Measurements from ENCODE around the gene RAPSN.

- TF ChIP-seq MAFK (IDR thresholded peaks at IDR 0.05; ENCODE audit: low read depth, low read length) (no peak), EP300 (IDR thresholded peaks at IDR 0.05; ENCODE audit: borderline replicate concordance in 1 of 2, low read depth in 2 of 2, low read length in 2 of 2) (no peak), SIRT6 (IDR thresholded peaks at IDR 0.05; ENCODE audit: low read length) (no peak), CREB1 (IDR thresholded peaks at IDR 0.05) (no peak), RNF2 (IDR thresholded peaks at IDR 0.05; ENCODE audit: borderline replicate concordance, low read depth, low read length, missing control alignments, poor library complexity, severe bottlenecking) (no peak), ZNF274 (IDR thresholded peaks at IDR 0.05; ENCODE audit: borderline replicate concordance, extremely low read depth, low read length) (no peak), GTF2F1 (IDR thresholded peaks at IDR 0.05; ENCODE audit: borderline replicate concordance, low read depth, low read length) (no peak), CEBPB (IDR thresholded peaks at IDR 0.05; ENCODE audit: low read depth, low read length) (no peak), CTCF (IDR thresholded peaks at IDR 0.05; ENCODE audit: control extremely low read depth in 1 of 3, insufficient read depth in 1 of 3, low read depth in 1 of 3, low read length in 3 of 3) (no peak), KDM5A (IDR thresholded peaks at IDR 0.05; ENCODE audit: low read length) (no peak), EZH2 (IDR thresholded peaks at IDR 0.05; ENCODE audit: low read depth, low read length, severe bottlenecking) (no peak), POLR2A (IDR thresholded peaks at IDR 0.05; ENCODE audit: control extremely low read depth in 1 of 2, low read depth in 2 of 2, low read length in 2 of 2) (no peak; a peak in 1 of 3 replicates), ATF3 (IDR thresholded peaks at IDR 0.05; ENCODE audit: insufficient read depth, low read depth, low read length) (no peak)
Observed at GRCh38 chr11:47464483-47464882, 15.5 kb upstream of the RAPSN start.
